Measurements from ENCODE around the gene NRXN2.

NRXN2 gene
- 0 to 0.89 (median 0.23) reads per million in 18 experiments for total RNA-seq

- peak; percentile 71 to 82 for DNase-seq
These were observed at the start of gene NRXN2 for GRCh38 chr11:64723117-64723906. NRXN2 (minus strand) TSS chr11:64723197; CDS start chr11:64713699, 9,498 bp downstream.

- DNase-seq, result peak; percentile 49 to 70
These were observed 49.5 kb upstream of the NRXN2 start for GRCh38 chr11:64772303-64773018.

GRCh38 chr11:64771861-64772260 is 48.9 kb upstream of the NRXN2 start:
- DNase-seq, result peak; percentile 30 to 62

- DNase-seq, result no peak
These were observed 47.1 kb upstream of the NRXN2 start for GRCh38 chr11:64770120-64770519.

- DNase-seq, result no peak
These were observed 46.3 kb upstream of the NRXN2 start for GRCh38 chr11:64769283-64769682.

- DNase-seq, result no peak
These were observed 45.3 kb upstream of the NRXN2 start for GRCh38 chr11:64768300-64768694.

GRCh38 chr11:64767344-64768299 is 44.6 kb upstream of the NRXN2 start:
- peak; percentile 72 to 74 for DNase-seq

DNA sequence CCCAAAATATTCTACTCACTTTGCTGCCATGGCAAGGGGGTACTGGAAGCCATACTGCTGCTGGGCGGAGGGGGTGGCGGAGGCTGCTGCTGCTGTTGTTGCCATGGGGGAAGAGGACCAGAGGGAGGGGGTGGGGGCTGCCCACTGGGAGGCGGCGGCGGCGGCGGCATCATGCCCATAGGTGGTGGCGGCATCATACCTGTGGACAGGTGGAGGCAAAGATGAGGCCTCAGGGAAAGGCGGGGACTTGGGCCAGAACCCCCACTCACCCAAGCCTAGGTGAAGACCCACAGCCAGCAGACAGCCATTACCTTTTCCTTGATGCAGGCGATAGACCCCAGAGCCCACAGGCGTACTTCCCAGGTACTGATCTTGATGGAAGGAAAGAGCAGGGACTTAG is 43.9 kb upstream of the NRXN2 start:
- no peak for DNase-seq

- no peak for DNase-seq
These were observed 43.1 kb upstream of the NRXN2 start for GRCh38 chr11:64765851-64766665.

DNA sequence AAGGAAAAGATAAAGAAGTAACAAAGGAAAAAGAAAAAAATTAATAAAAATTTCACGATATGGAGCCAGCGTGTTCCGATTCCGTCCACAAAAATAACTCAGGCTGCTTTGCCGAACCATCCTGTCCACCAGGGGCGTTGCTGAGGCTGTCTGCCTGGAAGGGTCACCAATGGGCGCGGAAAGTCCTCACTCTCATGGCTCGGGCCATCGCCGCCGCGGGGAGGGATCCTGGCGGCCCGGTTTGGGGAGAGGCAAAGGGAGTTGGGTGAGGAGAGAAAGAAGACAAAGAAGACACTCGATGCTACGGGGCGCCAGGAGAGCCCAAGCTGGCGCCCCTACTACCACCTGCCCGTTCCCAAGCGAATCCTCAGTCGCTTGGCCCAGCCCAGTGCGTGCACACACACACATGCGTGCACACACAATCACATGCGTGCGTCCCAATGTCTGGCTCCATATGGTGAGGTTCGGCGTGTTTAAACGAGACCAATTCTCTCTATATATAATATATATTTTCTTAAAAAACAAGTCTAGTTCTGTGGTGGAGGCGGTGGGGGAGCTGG is 42.4 kb upstream of the NRXN2 start:
- DNase-seq, result no peak

DNA sequence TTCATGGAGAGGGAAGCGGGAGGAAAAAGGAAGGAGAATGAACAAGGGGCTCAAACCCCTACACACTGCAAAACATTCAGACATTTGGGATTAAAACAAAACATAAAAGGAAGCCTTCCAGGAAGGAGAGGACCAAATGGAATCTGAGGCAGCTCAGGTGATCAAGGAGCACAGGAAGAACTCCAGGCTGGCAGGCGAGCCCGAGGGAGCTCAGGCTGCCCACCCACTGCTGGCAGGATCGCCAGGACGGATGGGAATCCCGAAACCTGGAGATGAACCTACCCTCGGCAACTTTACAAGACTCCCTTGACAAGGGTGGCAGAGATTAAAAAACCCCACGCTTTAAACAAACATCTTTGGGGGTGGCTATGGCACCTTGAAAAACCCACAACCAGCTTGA is 41.8 kb upstream of the NRXN2 start:
- no peak for DNase-seq

GRCh38 chr11:64764040-64764611 is 41.1 kb upstream of the NRXN2 start:
- DNase-seq, result no peak

- DNase-seq, result no peak
These were observed 40.6 kb upstream of the NRXN2 start for GRCh38 chr11:64763526-64764039.

DNA sequence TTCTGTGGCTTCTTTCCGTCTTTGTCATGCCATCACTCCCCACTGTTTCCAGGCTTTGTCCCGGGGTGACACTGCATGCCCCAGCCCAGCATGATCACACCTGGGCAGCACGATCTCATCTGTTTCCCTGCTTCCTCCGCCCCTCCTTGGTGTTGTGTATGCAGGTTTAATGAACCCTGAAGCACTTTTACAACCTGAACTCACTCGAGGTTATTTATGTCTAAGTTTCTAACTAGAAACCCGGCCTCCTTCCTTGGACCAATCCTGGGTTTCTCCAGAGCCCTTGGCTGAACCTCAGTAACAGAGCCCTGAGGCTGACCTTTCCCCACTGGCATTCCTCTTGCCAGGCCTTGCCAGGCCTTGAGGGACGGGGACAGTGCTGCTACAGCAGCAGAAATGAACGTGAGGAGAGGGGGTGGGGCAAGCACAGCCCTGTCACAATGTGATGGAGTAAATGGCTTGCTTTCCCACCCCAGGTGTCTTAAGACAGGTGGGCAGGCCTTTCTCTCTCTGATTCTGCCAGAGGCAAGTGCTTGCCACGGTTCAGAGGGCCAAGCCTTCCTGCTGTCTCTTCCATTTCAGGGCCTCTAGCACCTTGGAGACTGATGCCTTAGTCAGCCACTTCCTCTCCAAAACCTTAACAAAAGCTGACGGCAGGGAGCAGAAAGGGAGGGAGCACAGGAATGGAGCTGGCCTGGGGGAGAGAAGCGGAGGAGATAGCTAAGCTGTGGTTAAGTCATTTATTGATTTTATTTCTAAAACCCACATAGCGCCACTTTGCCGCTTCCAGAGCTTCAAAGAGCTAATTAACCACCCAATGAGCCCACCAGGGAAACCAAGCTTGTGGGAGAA is 39.9 kb upstream of the NRXN2 start:
- no peak for DNase-seq

- no peak for DNase-seq
These were observed 39.3 kb upstream of the NRXN2 start for GRCh38 chr11:64762277-64762673.

DNA sequence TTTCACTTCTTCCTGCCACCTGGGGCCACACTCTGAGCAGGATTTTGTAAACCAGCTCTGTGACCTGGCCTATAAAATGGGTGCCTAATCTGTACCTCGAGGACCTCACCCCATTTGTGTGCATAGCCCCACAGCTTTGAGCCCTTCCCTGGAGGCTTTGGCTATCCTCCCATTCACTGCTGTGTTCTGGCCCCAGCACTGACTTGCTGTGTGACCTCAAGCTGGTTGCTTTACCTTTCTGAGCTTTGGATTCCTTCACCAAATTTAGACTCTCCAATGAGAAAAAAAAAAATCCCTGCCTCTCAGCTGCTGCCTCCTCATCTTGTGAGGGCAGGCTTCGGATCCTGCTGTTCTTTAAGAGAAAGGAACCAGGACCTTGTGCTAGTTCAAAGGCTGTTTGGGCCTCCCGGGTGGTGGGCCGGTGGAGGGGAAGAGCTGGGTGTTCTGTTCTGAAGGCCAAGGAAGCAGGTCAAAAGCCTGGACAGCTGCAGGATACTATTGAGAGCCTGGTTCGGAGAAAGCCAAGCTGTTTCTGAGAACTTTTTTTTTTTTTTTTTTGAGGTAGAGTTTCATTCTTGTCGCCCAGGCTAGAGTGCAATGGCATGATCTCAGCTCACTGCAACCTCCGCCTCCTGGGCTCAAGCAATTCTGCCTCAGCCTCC is 37.9 kb upstream of the NRXN2 start:
- DNase-seq, result no peak

- no peak for DNase-seq
These were observed 37.0 kb upstream of the NRXN2 start, which contains the start of gene PYGM for GRCh38 chr11:64759722-64760719. PYGM (minus strand) TSS chr11:64759974; CDS start chr11:64759898, 76 bp downstream.

- DNase-seq, result no peak
These were observed 36.2 kb upstream of the NRXN2 start for GRCh38 chr11:64759131-64759721.
